ENCODE data around the gene KCNIP4.

Gene KCNIP4

GRCh38 chr4:21327976-21328700 is 620.4 kb downstream of the KCNIP4 start:
- no peak for DNase-seq

- no peak for DNase-seq
Measured at GRCh38 chr4:21320034-21320433, 628.5 kb downstream of the KCNIP4 start.

GRCh38 chr4:21307709-21308108 is 640.9 kb downstream of the KCNIP4 start:
- DNase-seq, result no peak

DNA sequence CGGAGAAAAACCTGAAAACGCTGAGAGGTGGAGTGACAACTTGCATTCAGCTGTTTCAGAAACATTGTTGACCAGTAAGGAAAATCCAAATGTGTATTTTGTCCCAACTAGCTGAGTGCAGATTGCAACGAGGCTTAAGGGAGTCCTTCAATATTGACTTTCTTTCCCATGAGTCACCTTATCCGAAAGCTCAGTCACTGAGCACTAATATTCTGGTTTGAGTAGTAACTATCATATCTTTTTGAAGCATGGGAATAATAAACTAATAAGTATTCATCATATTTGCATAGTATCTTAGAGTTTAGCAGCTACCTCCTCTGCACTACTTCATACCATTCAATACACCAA is 644.1 kb downstream of the KCNIP4 start:
- DNase-seq, result no peak

DNA sequence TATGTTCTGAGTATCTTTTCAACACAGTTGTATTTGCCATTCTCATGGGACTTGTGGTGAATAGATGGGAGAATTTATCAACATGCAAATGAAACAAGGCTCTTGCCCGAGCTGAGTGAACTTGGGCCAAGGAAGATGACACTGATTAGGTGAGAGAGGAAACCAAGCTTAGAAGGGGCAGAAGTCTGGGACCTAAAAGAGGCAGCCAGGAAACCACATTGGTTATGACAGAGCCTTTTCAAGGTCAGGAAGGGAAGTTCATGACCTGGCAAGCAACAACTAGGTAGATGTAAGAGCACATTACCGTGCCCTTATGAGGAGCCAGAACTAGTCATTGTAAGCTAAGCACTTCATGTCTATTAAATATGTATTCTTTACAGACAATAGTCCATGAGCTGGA is 658.0 kb downstream of the KCNIP4 start:
- no peak for DNase-seq

DNA sequence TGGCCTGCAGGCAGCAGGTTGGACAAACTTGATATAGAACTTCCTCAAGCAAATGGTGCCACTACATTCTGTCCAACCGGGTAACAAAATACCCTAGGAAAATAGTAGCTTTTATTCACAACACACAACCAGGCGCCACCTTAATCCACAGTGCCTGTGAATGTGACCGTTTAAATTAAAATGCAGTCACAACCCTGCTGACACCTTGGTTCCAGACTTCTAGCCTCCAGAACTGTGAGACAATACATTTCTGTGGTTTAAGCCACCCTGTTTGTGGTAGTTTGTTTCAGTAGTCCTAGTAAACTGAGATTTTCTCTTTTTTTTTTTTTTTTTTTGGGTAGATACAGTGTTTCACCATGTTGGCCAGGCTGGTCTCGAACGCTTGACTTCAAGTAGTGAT is 672.5 kb downstream of the KCNIP4 start:
- DNase-seq, result no peak

DNA sequence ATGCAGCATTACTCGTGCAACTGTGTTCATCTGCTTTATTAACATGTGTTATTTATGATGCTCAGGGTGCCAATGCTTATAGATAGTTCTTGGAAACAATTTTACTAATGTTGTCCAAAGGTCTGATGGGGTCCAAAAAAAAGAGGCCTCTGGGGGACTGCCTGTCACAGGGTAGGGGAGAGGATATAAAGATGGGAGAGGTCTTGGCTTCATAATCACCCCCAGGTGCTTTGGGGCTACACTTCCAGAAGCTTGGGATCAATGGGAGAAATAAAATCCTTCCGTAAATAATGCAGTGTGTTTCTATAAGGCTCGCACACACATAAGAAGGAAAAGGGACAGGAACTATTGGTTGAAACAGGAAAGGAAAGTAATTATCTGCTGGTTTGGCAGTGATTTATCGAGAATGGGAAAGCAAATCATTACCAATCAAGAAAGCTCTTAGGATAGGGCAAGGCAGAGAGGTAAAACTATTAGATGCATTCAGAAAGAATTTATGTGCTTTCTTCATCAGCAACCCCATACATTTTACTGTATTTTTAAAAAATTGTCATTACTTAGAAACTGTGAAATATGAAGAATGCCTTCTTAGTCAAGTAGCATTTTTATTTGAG is 677.0 kb downstream of the KCNIP4 start:
- no peak for DNase-seq

GRCh38 chr4:21248331-21248730 is 700.2 kb downstream of the KCNIP4 start:
- no peak for DNase-seq

- no peak for DNase-seq
Measured at GRCh38 chr4:21242163-21242562, 706.4 kb downstream of the KCNIP4 start.

- no peak for DNase-seq
Measured at GRCh38 chr4:21226637-21227538, 721.7 kb downstream of the KCNIP4 start.

GRCh38 chr4:21211846-21212245 is 736.7 kb downstream of the KCNIP4 start:
- DNase-seq, result no peak

- DNase-seq, result no peak
Measured at GRCh38 chr4:21209860-21210259, 738.7 kb downstream of the KCNIP4 start.

GRCh38 chr4:21205821-21206531 is 742.6 kb downstream of the KCNIP4 start:
- DNase-seq, result no peak

DNA sequence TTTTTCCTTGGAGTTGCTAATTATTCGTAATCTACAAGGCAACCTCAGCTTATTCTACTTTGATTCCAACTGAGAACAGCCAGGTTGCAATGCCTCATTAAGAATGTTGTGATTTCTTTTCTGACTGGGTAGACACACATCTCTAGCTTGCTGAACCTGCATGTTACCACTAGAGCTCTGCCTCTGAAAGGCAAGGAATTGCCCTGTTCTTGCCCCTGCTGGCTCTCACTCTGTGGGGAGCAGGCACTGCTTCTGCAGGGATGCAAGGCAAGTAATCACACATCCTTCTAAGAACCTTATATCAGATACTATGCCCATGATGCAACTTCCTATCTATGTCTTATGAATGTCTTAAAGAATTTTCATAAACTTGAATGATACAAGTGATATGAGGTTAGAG is 745.2 kb downstream of the KCNIP4 start:
- no peak for DNase-seq

DNA sequence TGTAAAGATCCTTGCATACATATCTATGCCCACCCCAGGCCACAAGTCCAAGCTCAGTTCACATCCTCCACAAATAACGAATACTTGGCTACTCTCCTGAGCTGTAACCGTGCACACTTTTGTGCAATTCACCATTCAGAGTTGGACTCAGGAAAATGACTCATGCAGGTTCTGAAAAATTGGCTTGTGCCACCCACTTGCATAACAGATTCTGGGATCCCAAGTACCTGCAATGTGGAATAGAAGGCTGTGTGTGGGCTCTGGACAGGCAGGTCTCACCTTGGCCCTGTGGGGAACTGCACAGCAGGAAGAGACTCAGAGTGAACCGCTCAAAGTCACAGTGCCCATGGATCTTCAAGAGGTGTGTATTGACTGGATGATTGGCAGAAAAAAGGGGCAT is 745.6 kb downstream of the KCNIP4 start:
- no peak for DNase-seq

DNA sequence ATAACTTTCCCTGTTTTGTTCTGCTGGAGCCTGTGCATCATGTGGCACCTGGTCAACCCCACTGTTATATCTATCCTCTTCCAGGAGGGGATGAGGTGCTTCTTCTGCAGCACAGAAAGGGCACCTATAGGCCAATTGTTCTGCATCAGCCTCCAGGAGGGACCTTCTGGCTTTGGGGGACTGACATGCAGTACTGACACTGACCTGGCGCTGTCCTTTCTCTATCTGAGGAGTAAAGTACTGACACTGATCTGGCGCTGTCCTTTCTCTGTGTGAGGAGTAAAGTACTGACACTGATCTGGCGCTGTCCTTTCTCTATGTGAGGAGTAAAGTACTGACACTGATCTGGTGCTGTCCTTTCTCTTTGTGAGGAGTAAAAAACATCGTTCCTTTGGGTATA is 749.9 kb downstream of the KCNIP4 start:
- DNase-seq, result no peak

GRCh38 chr4:21195682-21196081 is 752.9 kb downstream of the KCNIP4 start:
- no peak for DNase-seq

- DNase-seq, result no peak
Measured at GRCh38 chr4:21192367-21192766, 756.2 kb downstream of the KCNIP4 start.

- DNase-seq, result no peak
Measured at GRCh38 chr4:21191317-21191716, 757.3 kb downstream of the KCNIP4 start.

DNA sequence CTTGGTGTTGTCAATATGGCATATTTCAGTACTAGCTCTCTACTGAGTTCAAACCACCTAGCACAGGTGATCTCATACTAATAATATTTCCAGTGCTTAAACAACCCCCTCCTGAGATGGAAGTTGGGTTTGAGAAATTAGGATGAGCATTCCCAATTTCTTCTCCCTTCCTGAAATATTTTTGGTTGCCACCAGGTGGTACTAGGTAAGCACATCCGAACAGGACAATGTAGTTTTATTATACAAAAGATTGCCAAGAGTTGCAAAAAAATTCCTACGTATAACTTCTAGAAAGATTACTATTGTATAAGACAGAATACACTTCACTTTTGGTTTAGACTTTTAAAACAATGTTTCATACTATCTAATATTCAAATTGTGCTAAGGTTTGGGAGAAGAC is 763.8 kb downstream of the KCNIP4 start:
- DNase-seq, result no peak

DNA sequence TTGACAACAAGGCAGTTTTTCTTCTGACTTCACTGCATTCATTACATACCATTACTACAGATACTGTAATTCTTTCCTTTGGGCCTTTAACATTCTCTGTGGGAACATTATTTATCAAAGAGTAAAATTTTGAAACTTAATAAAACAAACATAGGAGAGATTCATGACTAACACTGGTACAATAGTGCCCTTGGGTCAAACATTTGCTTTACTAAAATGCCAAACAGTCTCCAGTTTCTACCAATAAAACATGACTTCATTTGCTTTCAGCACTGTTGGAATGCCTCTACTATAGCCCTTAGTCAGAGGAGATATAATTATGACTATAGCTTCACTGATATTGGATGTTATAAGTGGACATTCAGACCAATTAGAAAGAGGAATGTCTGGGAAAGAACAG is 766.9 kb downstream of the KCNIP4 start:
- DNase-seq, result no peak

DNA sequence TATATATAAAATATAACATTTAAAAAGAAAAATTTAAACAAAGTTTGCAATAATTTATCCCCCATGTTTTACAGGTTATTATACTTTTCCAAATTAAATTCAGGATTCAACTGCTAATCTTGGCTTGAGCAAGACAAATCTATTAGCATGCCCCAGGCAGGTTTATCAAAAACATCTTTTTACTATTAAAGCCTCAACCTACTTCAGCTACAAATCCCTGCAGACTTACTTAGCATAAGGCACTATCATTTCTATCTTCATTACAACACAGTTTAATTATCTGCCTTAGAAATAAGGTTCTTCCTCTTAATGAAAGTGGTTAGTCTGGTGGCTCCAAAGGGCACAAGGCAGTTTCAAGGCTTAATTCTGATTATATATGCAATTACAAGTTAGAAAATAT is 770.7 kb downstream of the KCNIP4 start:
- DNase-seq, result no peak

DNA sequence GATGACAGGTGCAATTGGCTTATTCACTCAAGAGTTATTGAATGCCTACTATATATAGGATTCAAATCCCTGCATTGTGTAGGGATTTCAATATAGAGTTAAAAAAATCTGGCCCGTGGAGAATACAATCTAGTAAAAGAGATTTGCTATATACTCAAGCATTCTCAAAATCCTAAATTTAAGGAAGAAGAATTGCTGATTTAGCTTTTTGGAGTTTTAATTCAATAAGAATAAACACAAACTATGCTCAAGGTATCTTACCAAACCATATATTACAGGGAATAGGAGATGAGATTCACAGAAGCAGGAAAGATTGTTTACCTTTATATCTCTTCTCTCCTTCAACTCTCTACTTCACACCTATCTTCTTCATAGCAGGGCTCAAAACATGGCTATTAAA is 771.5 kb downstream of the KCNIP4 start:
- DNase-seq, result no peak

Data from fibroblast of skin of abdomen (primary cell).